Fibroblast of the aortic adventitia (primary cell): ENCODE measurements around the gene HTR5A. TPM values are rescaled to one million over a fixed set of nuclear protein-coding genes. Genes with fewer than 3 reads are reported as not detected.

ENCODE experiments used
- DNase-seq: peaks from one replicate; pipeline ENCODE4 v3.0.0-alpha.2; 2010; ENCODE audit warnings: low read depth
- H3K4me3 ChIP-seq: 2 replicates; pipeline ENCODE4 v1.5.1; 2011; ENCODE audit warnings: low read depth, mild to moderate bottlenecking, control low read depth, low read length, moderate library complexity
- CTCF ChIP-seq: IDR thresholded peaks from 2 replicates; pipeline ENCODE4 v1.5.1; 2011; ENCODE audit warnings: mild to moderate bottlenecking, low read length, control low read depth, inconsistent platforms; ENCODE audit not compliant: insufficient read depth
- total RNA-seq: library from RNA; depleted of rRNA; stranded (reverse); fragments of >200 nt; gene quantifications from 2 replicates; pipeline ENCODE4 v1.2.3, GENCODE V29; 2012; ENCODE audit warnings: low replicate concordance

HTR5A gene
- total RNA-seq, 1 donor = not detected

- no peak for DNase-seq
- TF ChIP-seq CTCF = no peak
These were observed 49.8 kb downstream of the HTR5A start for GRCh38 chr7:155119801-155120382.

GRCh38 chr7:155120460-155120859 lies 50.3 kb downstream of the HTR5A start:
- TF ChIP-seq CTCF = no peak

More at GRCh38 chr7:155119801-155120382, 49.8 kb downstream of the HTR5A start:
- H3K4me3 ChIP-seq = no peak overlapping the region

GRCh38 chr7:155122831-155123230 lies 52.7 kb downstream of the HTR5A start:
- no peak overlapping the region for H3K4me3 ChIP-seq
- no peak for TF ChIP-seq CTCF
- no peak for DNase-seq

More at GRCh38 chr7:155120460-155120859, 50.3 kb downstream of the HTR5A start:
- no peak overlapping the region for H3K4me3 ChIP-seq
- DNase-seq = no peak

GRCh38 chr7:155123413-155123812 lies 53.3 kb downstream of the HTR5A start:
- no peak overlapping the region for H3K4me3 ChIP-seq
- DNase-seq = no peak
- no peak for TF ChIP-seq CTCF

GRCh38 chr7:155124706-155125105 lies 54.6 kb downstream of the HTR5A start:
- no peak for TF ChIP-seq CTCF
- no peak overlapping the region for H3K4me3 ChIP-seq
- DNase-seq = no peak

GRCh38 chr7:155129186-155129585 lies 59.1 kb downstream of the HTR5A start:
- H3K4me3 ChIP-seq = no peak overlapping the region

More at GRCh38 chr7:155129186-155129585, 59.1 kb downstream of the HTR5A start:
- no peak for DNase-seq
- TF ChIP-seq CTCF = no peak
